Nephron progenitor cell (in vitro differentiated cells): ENCODE measurements around the gene RNU6-9.

Experiments
- DNase-seq: peaks from one replicate; pipeline ENCODE4 v3.0.0; 2021
- H3K27ac Mint-ChIP-seq: 2 replicates; pipeline ENCODE4 v1.8.0; 2021; ENCODE audit warnings: mild to moderate bottlenecking, moderate library complexity, mixed read lengths
- H3K27me3 Mint-ChIP-seq: 2 replicates; pipeline ENCODE4 v1.8.0; 2021; ENCODE audit warnings: mild to moderate bottlenecking, low read depth, mixed read lengths; ENCODE audit not compliant: poor library complexity
- H3K36me3 Mint-ChIP-seq: 2 replicates; pipeline ENCODE4 v1.8.0; 2021; ENCODE audit warnings: low read depth, mixed read lengths
- H3K4me1 Mint-ChIP-seq: 2 replicates; pipeline ENCODE4 v1.8.0; 2021; ENCODE audit warnings: mixed read lengths
- H3K4me3 Mint-ChIP-seq: 2 replicates; pipeline ENCODE4 v1.8.0; 2021; ENCODE audit warnings: mild to moderate bottlenecking, moderate library complexity, mixed read lengths
- H3K9me3 Mint-ChIP-seq: 2 replicates; pipeline ENCODE4 v1.8.0; 2021; ENCODE audit warnings: mild to moderate bottlenecking, moderate library complexity, mixed read lengths
- CTCF ChIP-seq: fragments of 200-600 bp; sonication (generic); IDR thresholded peaks from 2 replicates; pipeline ENCODE4 v1.5.0; 2021; ENCODE audit warnings: antibody characterized with exemption

Gene RNU6-9

GRCh38 chr19:867855-868457 is 25.3 kb upstream of the RNU6-9 start:
- no peak for TF ChIP-seq CTCF
- Mint-ChIP-seq H3K27ac (no peak overlapping the region), H3K27me3 (peaks cover 10% of the 10 kb centered on the region), H3K4me1 (peaks cover 6% of the 10 kb centered on the region), H3K4me3 (no peak overlapping the region), H3K9me3 (no peaks in the 10 kb centered on the region), H3K36me3 (peaks cover 36% of the 10 kb centered on the region)
- no peak for DNase-seq

- TF ChIP-seq CTCF: no peak
- no peaks in the 10 kb centered on the region for H3K9me3 Mint-ChIP-seq
- DNase-seq: no peak
- no peak overlapping the region for H3K4me3 Mint-ChIP-seq
- no peak overlapping the region for H3K27ac Mint-ChIP-seq
- H3K4me1 Mint-ChIP-seq: peaks cover 6% of the 10 kb centered on the region
- H3K27me3 Mint-ChIP-seq: peaks cover 3% of the 10 kb centered on the region
- H3K36me3 Mint-ChIP-seq: peaks cover 36% of the 10 kb centered on the region
These were observed 24.6 kb upstream of the RNU6-9 start for GRCh38 chr19:868458-869244.

GRCh38 chr19:869245-870177 is 23.8 kb upstream of the RNU6-9 start:
- no peaks in the 10 kb centered on the region for H3K27me3 Mint-ChIP-seq
- TF ChIP-seq CTCF: no peak
- no peak overlapping the region for H3K4me3 Mint-ChIP-seq
- H3K9me3 Mint-ChIP-seq: no peaks in the 10 kb centered on the region
- peaks cover 36% of the 10 kb centered on the region for H3K36me3 Mint-ChIP-seq
- peak overlapping the region; percentile 39 for H3K27ac Mint-ChIP-seq
- peaks cover 6% of the 10 kb centered on the region for H3K4me1 Mint-ChIP-seq
- DNase-seq: no peak

- DNase-seq: no peak
- Mint-ChIP-seq H3K9me3 (no peaks in the 10 kb centered on the region), H3K36me3 (peaks cover 36% of the 10 kb centered on the region), H3K4me1 (peaks cover 6% of the 10 kb centered on the region), H3K27ac (peak overlapping the region; percentile 57), H3K4me3 (no peak overlapping the region), H3K27me3 (no peaks in the 10 kb centered on the region)
- no peak for TF ChIP-seq CTCF
These were observed 23.0 kb upstream of the RNU6-9 start for GRCh38 chr19:870314-870713.

DNA sequence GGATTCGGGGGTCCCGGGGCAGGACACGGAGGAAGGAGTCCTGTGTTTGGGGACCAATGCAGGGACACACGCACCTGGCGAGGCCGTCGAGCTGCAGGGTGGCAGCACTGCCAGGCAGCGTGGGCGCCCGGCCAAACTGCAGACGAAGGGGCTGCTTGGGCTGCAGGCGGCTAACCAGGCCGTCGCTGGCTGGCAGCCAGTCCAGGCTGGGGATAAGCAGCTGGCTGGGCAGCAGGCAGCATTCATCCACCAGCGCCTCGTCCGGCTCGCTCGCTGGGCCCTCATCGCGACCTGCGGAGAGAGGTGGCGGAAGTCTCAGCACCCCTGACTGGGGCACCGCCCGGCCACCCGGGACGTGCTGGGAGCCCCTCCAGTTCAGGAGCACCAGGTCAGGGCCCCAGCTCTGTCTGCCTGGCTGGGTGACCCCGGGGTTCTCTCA is 22.3 kb upstream of the RNU6-9 start:
- no peak overlapping the region for H3K27ac Mint-ChIP-seq
- H3K4me3 Mint-ChIP-seq: no peak overlapping the region
- no peaks in the 10 kb centered on the region for H3K9me3 Mint-ChIP-seq
- peaks cover 6% of the 10 kb centered on the region for H3K4me1 Mint-ChIP-seq
- H3K27me3 Mint-ChIP-seq: no peaks in the 10 kb centered on the region
- H3K36me3 Mint-ChIP-seq: peaks cover 36% of the 10 kb centered on the region
- DNase-seq: no peak
- no peak for TF ChIP-seq CTCF
